ENCODE results near the gene SLC1A3.
"Not testable (repeated sequence)": the region's sequence is repeated elsewhere in the genome, so short reads cannot be mapped to it uniquely, and the experiment has no call there.

The SLC1A3 gene

DNA sequence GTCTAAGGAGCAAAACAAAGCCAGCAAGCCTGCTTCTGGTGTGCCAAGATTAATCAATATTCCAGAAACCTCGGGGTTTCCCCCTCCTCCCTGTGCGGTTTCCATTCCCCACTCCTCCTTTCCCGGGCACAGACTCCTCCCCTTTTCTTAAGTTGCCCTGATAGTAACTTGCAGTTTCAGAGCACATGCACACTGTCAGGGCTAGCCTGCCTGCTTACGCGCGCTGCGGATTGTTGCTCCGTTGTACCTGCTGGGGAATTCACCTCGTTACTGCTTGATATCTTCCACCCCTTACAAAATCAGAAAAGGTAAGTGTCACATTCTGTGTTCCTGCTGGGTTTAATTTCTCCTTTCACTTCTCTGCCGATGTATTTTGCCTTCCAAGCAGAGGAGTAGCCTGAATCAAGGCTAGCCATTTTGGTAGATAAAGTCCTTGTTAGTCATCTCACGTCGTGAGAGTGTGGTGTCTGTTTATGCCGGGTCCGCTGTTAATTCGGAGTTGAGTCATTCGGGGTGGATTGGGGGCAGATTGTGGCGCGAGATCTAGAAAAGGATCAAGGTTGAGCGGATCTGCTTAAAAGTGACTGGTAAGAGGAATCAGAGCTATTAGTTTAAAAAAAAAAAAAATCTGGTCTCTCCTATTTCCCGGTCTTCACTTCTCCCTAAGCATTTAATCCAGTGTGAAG is at the start of gene SLC1A3:
Gene SLC1A3, plus strand, starts transcription at position 179 of the 686 bp plus-strand sequence. CDS start 1,818 bp downstream, outside the sequence.
- DNase-seq = no peak

DNA sequence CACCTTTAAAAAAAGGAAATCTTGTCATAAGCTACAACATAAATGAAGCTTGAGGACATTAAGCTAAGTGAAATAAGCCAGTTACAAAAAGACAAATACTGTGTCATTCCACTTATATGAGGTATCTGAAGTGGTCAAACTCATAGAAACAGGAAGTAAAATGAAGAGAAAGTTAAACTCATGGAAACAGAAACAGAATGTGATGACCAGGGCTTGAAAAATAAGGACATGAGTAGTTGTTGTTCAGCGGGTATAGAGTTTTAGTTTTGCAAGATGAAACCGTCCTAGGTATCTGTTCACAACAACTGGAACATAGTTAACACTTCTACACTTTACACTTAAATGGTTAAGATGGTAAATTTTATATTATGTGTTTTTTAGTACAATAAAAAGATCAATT is 47.8 kb upstream of the SLC1A3 start:
- DNase-seq = no peak

DNA sequence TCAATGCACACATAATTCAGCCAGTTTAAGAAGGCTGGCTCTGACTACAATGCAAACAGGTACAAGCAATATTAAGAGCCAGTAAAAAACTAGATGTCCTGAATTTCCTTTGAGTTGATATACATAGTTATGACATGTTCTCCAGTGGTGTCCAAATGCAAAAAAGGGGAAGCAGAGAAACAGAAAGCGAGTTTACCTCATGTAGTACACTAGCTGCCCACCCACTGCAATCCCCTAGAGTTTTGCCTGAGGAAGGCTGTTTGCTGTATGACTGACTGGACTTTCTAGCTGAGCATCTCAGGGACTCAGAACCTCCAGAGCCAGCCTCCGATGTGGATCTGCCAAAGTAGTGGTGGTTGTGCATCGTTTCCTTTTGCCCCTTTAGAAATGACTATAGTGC is 44.8 kb upstream of the SLC1A3 start:
- DNase-seq = no peak

DNA sequence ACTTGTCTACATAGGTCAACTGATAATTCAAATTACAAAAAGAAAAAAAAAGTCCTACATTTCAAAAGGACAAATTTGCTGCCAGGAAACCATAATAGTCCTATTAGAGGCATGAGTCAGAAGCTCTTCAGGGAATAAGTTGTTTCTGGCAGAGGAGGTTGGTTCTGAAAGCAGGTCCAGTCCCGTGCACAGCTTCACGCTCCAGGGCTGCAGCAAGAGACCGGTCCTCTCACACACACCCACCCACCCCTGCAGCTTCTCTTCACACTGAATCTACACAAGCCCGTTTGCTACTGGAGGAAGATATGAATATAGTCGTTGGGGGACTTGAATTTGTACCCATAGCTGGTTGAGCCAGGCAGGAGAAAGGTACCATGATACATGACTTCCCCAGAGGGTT is 36.9 kb upstream of the SLC1A3 start:
- DNase-seq = no peak

DNA sequence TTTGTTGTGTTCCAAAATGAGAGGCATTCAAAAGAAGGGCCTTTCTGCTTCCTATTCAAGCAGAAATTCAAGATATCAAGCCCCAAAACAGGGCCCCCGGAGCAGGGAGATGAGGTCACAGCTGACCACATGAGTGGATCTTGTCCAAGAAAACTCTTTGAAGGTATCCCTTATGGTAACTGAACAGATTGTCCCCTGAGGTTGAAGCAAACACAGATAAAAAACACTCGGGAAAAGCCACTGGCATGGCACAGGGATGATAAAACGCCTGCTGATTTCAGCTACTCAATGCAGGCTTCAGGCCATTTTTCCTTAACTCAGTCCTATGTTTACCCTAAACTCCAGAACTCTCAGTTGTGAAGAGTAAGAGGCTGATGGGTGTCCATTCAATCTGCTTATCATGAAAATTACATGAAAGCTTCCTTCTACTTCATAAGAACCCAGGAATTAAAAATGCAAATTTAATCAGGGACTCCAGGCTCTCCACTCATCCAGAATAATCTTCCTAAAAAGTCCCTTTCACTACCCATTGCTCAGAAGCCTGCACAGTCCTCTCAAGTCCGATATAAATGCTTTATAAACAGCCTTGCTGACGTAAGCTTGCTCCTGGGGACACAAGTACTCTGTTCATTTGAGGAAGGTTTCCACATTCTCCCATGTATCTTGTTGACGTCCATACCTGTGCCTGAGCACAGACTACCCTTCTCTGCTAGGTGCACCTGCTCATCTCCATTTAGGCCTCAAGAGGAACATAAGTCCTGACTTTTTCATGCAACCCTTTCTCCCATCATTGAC is 35.9 kb upstream of the SLC1A3 start:
- no peak for DNase-seq

DNA sequence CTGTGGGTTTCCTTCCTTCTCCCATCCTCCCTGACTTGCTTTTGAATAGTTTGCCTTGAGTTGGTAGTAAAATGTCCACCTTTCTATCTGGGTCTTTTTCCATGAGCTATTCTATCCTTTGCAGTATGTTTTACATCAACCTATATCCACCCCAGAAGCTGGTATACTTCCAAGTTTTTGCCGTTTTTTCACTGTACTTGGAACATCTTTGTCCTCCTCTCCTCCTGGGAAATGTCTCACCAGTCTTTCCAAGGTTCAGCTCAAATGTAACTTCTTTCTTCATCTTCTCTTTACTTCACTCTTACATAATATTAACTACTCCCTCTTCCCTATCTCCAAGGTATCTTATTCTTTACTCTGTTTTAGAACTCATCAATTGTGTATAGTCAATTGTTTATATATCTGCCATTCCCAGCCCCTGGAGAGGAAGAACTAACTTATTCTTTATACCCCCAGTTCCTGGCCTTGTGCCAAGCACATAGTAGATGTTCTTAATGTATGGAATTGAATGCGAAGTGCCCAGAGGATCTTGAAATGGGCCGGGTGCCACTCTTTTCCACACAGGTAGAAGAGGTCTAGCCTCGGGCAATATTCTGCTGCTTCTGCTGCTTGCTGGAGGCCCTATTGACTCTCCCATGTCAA is 34.9 kb upstream of the SLC1A3 start:
- no peak for DNase-seq

DNA sequence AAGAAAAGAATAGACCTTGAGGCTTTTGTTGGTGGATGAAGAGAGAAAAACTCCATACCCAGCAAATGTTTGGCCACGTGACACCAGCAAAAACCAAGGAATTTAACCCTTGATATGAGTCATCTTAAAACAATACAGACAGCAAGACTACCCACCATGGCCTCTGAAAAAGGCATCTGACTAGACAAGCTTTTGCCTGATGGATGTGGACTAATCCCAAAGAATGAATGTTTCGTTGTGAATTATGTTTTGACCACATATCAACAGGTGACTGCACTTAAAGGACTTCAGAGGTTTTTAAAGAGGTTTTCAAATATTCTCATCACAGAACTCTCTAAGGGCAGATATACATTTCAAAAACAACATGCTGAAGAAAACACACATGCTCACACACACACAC is 33.0 kb upstream of the SLC1A3 start:
- DNase-seq = no peak

DNA sequence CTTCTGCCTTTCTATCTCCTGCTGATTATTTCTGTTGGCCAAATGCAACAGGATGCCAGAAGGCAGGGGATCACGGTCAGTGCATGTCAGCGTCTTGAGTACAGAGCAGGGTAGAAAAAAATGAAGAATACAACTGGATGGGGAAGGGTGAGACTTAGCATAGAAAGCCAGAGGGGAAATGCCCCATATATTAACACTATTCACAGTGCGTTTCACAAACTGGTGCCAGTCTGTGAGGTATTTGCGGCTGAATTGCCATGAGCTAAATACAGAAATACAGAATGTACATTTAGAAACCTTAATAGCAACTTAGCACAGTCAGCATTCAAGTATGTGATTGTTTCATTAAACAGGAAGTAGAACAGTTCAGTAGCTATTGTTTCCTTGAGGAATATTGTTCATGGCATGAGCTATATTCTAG is 31.0 kb upstream of the SLC1A3 start:
- DNase-seq = no peak

DNA sequence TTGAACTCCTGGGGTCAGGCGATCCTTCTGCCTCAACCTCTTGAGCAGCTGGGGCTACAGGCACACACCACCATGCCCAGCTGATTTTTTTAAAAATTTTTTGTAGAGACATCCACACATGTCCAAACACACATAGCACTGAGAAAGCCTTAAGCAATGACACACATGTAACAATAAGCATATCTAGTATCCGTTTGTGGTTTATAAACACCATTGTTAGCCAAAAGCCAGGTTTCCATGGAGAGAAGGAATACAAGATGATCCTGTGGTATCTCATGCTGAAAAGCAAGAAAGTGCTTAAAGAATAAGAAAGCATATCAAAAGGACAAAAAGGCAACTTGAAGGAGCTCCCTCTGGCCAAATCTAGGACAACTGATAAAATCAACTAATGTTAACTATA is 29.7 kb upstream of the SLC1A3 start:
- DNase-seq = no peak

DNA sequence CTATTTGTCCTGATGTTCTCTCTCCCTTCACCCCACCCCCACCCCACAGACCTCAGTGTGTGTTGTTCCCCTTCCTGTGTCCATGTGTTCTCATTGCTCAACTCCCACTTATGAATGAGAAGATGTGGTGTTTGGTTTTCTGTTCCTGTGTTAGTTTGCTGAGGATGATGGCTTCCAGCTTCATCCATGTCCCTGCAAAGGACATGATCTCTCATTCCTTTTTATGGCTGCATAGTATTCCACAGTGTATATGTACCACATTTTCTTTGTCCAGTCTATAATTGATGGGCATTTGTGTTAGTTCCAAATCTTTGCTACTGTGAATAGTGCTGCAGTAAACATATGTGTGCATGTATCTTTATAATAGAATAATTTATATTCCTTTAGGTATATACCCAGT is 26.5 kb upstream of the SLC1A3 start:
- not testable (repeated sequence) for DNase-seq

DNA sequence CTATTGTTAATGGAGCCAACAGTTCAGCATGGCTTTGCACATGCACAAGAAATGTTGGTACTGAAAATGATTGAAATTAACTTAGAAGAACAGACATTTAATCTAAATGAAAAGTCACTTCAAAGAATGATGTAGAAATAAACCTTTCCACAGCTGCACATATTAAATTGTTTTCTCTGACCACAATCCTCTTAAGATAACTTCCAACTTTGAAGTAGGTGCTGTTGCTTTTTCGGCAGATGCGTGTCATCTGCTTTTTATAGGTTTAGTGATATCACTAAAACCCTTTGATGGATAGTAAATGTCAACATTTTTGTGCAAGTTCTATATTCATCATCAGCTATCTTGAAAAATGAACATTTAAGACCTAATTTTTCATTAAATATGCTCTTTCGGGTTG is 25.3 kb upstream of the SLC1A3 start:
- DNase-seq = no peak

DNA sequence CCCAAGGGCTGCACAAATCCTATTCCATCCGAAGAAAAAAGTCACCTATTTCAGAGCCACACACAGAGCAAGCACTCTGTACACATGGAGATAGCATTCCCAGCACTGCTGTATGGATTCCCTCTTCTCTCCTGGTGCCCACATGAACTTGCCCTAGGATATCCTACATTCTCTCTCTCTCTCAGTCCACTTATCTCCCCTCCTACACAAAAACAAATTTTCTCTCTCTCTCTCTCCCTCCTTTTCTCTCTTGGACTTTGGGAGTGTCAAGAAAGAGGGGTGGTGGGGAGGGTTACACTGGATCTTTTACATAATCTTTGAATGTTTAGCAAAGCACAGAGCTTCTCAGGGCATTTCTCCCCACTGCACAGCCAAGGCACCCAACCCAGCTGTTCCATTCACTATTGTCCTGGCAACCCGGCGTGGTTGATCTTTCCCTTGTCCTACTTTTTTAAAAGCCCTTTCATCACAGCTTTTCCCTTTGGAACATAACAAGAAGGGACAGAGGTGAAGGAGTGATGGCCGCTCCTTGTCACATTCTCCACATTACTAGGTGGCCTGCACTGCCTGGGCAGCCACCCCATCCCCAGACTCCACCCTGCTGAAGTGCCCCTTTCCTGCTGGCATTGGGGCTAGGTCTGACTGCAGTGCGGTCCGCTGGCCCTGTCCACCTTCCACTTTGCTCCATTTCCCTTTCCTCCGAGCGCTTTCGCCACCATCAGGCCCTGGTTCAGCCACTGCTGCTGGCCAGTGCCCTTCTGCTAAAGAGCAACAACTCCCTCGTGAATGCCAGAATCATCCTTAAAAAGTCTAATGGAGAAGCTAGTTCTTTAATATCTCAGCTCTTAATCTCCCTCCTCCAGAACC is 22.2 kb upstream of the SLC1A3 start:
- no peak for DNase-seq

DNA sequence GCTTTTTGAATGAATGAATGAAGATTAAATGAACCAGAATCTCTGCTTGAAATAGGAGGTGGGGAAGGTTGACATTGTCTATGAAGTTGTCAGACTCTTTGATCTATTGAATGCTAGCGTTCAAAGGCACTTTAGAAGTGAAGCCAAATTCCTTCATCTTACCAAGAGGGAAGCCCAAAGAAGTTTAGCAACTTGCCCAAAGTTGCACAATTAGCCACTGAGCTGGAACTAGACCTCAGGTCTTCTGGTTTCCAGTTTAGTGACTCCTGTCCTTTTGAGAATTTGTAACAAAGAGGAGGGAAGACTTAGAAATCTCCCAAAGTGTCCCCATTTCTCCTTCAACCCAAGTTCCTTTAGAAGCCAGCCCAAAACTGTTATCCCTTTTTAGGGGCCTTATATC is 20.7 kb upstream of the SLC1A3 start:
- DNase-seq = no peak

DNA sequence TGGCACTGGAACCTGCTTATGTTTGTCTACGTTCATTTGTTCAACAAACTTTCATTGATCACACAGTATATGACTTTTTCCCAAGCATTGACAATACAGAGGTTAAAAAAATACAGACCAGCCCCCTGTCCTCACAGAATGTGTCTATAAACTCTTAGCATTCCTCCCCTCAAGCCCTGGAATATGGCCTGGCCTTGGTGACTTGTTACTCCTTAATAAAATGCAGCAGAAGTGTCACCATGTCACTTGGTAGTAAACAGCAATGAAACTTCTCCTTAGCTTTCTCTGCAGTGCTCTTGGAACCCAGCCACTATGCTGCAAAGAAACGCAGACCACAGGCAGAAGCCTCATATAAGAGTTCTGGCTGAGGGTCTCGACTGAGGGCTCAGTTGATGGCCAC is 19.1 kb upstream of the SLC1A3 start:
- DNase-seq = no peak

DNA sequence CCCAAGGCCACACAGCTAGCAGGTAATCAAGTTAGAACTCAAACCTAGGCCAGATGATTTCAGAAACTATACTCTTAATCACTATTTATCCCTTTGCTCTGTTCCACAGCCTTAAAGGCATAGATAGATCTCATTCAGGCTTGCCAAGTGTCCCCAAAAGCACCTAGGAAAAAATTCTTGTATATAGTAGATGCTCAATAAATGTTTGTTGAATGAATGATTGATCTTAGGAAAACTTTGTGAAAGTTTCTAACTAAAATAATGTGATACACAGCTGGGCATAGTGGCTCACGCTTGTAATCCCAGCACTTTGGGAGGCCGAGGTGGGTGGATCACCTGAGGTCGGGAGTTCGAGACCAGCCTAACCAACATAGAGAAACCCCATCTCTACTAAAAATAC is 16.7 kb upstream of the SLC1A3 start:
- DNase-seq = not testable (repeated sequence)

DNA sequence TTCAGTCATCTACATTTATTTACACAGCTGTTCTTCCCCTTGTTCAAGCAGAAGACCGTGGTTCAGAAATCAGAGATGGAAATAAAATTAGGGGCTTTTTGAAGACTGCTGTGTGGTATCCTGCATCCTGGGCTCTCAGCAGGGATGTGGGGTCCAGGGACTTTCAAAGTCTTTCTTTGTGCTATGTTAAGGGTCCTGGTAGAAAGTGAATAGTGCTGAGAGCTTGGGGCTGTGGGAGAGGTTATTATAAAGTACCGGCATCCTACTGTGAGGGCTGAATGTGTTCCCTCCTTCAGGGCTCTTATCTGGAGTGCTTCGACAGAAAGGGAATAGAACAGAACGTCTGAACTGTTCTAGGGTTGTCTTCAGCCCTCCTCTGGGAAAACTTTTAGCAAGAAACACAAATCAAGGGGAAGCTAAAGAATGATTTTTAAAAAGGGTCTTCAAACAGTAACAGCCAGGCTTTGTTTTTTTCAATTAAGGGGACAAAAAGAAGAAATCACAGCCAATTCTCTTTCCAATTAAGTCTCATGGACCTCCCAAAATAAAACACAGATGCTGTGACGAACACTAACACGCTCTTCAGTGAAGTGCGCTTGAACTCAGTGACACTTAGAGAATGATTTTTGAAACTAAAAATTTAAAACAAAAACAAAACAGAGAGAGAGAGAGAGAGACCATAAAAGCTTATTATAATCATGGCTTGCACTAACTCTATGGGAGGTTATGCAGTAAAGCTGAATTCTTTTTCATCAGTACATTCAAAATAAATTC is 15.7 kb upstream of the SLC1A3 start:
- DNase-seq = no peak

DNA sequence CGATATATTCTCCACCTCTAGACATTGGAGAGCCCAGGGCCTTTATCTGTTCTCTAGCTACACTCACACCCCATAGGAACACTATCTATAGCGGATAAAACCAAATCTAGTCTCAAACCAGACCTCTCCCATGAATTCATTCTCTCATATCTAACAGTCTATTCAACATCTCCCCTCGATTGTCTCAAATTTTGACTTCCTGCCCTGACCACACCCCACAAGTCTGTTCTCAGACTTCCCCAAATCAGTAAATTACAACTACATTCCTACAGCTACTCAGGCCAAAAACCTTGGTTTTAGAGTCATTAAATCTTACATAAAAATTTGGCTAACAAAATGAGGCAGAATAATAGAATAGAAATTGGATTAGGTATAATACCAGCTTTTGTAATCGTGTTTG is 12.5 kb upstream of the SLC1A3 start:
- no peak for DNase-seq

DNA sequence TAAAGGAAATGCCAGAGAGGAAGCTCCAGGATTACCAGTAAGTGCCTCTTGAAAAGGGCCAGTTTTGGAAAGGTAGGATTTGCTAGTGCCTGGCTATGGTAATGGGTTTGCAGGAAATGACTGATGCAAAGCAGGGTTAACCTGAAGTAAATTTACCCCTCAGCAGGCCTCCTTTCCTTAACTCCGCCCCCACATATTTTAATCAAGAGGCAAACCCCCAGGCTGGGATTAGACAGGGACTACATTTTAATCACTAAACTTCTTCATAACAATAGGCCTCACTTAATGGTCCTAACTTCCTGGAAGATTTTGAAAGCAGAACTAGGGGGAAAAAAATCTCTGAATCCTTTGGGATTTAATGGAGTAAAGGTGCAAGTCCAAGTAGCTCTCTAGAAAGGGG is 10.2 kb upstream of the SLC1A3 start:
- DNase-seq = no peak

DNA sequence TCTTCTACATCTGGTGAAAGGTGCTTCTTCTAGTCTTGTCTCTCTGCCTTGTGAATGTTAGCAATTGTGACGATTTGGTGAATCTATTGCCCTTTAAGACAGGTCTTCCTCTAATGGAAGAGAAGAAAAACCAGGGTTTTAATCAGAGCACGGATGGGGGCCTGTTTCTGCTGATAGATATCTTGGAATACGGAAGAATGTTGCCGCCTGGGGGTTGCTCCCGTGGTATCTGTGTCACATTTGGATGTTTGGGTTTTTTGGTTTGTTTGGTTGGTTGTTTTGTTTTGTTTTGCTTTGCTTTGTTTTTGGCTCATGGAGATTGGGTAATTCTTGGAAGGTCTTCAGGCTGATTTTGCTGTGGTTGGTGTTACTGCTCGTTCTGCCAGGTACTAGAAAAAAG is 9.7 kb upstream of the SLC1A3 start:
- DNase-seq = no peak

DNA sequence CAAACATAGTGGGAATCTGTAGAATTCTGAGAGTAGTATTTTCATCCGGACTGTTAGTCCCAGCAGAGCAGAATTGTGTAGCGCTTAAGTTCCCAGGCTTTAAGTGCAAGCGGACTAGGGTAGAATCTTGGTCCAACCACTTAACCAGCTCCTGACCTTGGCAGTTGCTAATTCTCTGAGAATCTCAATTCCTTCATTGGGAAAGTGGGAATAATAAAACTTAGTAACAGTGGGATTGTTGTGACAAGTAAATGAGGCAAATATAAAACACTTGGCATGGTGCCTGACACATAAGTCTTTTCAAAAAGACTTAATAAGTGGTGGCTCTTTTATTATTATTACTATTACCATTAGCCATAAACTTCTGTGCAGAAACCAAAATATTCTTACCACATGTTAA is 8.4 kb upstream of the SLC1A3 start:
- no peak for DNase-seq

DNA sequence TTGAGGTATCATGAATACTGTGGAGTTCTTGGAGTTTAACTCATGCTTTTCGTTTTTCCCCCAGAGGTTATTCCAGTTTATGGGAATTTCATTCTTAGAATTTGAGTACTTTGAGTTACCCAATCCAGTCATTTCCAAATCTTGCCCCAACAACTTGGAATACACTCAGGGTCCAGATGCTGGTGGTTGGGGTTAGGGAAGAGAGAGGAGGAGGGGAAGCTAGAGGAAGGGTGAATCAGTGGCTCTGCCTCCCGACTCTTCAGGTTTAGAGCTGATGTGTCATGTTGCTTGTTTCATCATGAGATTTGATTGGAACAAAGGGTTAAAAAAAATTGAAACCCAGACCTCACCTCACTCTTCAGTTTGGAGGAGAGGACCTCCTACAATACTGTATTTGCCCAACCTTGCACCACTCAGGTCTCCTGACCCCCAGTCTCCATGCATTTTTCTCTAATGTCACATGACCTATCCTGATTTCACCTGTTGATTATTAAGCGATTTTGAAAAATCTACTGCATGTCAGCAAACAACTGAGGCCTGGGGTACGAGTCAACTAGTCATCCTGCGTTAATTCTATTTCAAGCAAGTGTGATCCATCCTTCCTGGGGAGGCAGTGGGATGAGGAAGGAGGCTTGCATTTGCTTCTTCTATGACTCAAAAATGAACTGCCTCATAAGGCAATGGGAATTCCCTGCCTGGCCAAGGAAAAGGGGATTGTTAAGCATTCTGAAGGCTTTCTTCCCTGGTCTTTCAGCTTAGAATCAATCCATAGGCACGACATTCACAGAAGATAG is 6.2 kb upstream of the SLC1A3 start:
- DNase-seq = no peak

Data from CD4-positive, alpha-beta T cell treated with Interleukin-21 for 1 hour (primary cell).